GM20431 (cell line): ENCODE data around the gene PTPRR.

Experiments
- in situ Hi-C: fragments of 300-500 bp; cut with MseI, MboI; formaldehyde crosslinking; loops from one replicate; pipeline ENCODE4 v1.15.0; 2020; ENCODE audit warnings: low sequenced_read_pairs; ENCODE audit not compliant: unreplicated experiment

PTPRR gene

GRCh38 chr12:70628701-70629480 is 291.6 kb downstream of the PTPRR start:
- in situ Hi-C loops, result no loop called here

GRCh38 chr12:70627677-70628076 is 292.9 kb downstream of the PTPRR start:
- in situ Hi-C loops, result no loop called here

- in situ Hi-C loops, result no loop called here
These were observed 294.4 kb downstream of the PTPRR start for GRCh38 chr12:70626180-70626579.

GRCh38 chr12:70619471-70620152 is 300.9 kb downstream of the PTPRR start:
- in situ Hi-C loops, result no loop called here

GRCh38 chr12:70618371-70618770 is 302.2 kb downstream of the PTPRR start:
- in situ Hi-C loops, result no loop called here

- in situ Hi-C loops, result no loop called here
These were observed 303.1 kb downstream of the PTPRR start for GRCh38 chr12:70617450-70617849.

- in situ Hi-C loops, result no loop called here
These were observed 305.2 kb downstream of the PTPRR start for GRCh38 chr12:70615174-70615866.

- in situ Hi-C loops, result no loop called here
These were observed 310.6 kb downstream of the PTPRR start for GRCh38 chr12:70609739-70610491.

- in situ Hi-C loops, result no loop called here
These were observed 311.3 kb downstream of the PTPRR start for GRCh38 chr12:70609203-70609602.

GRCh38 chr12:70608184-70608583 is 312.4 kb downstream of the PTPRR start:
- in situ Hi-C loops, result no loop called here

GRCh38 chr12:70607107-70607506 is 313.4 kb downstream of the PTPRR start:
- in situ Hi-C loops, result no loop called here

- in situ Hi-C loops, result no loop called here
These were observed 314.6 kb downstream of the PTPRR start for GRCh38 chr12:70605976-70606375.

- in situ Hi-C loops, result no loop called here
These were observed 315.9 kb downstream of the PTPRR start for GRCh38 chr12:70604662-70605061.

GRCh38 chr12:70603044-70603443 is 317.5 kb downstream of the PTPRR start:
- in situ Hi-C loops, result no loop called here

- in situ Hi-C loops, result loop anchor here (10.0 kb wide), 1 partner anchor 126 kb away; no protein-coding TSS in a partner anchor
These were observed 321.9 kb downstream of the PTPRR start for GRCh38 chr12:70598467-70599193.

GRCh38 chr12:70592664-70593063 is 327.9 kb downstream of the PTPRR start:
- in situ Hi-C loops, result loop anchor here (10.0 kb wide), 1 partner anchor 132 kb away; no protein-coding TSS in a partner anchor

- in situ Hi-C loops, result loop anchor here (10.0 kb wide), 1 partner anchor 134 kb away; no protein-coding TSS in a partner anchor
These were observed 329.9 kb downstream of the PTPRR start for GRCh38 chr12:70590549-70591226.

GRCh38 chr12:70590051-70590450 is 330.5 kb downstream of the PTPRR start:
- in situ Hi-C loops, result loop anchor here (10.0 kb wide), 1 partner anchor 135 kb away; no protein-coding TSS in a partner anchor
